SK-N-SH (cell line): ENCODE measurements around the gene CMC2. TPM values are rescaled to one million over a fixed set of nuclear protein-coding genes. Genes with fewer than 3 reads are reported as not detected.

ENCODE experiments used
- CTCF ChIA-PET: fragments of 300-600, 350-600 bp; formaldehyde crosslinking; extraction: SDS; loops from one replicate; lab custom pipeline; 2021; lab: Yijun Ruan, JAX
- POLR2A ChIA-PET: fragments of 350-600 bp; sonication (Branson Sonifier 250); formaldehyde crosslinking; extraction: SDS; loops from one replicate; lab custom pipeline; 2020; ENCODE audit warnings: antibody characterized with exemption, inconsistent platforms; lab: Yijun Ruan, JAX
- DNase-seq: peaks from one replicate; pipeline ENCODE4 v3.0.0; 2012
- H2AFZ ChIP-seq: fragments of 200-600 bp; sonication (generic); 2 replicates; pipeline ENCODE4 v1.8.1; 2016; ENCODE audit warnings: antibody characterized with exemption, mild to moderate bottlenecking, low read depth
- H3F3A ChIP-seq: fragments of 200-600 bp; sonication (generic); replicated peaks from 2 replicates; pipeline ENCODE3; 2016; ENCODE audit warnings: antibody characterized with exemption, mild to moderate bottlenecking; ENCODE audit not compliant: insufficient read depth
- H3K27ac ChIP-seq, 2 experiments: fragments of 200-500 bp in 1 of 2; fragments of 200-600 bp in 1 of 2; sonication (Bioruptor generic) in 1 of 2; sonication (generic), shearing (Covaris generic) in 1 of 2; 2 replicates each; pipeline versions ENCODE4 v1.5.1 to v1.6.1; 2014 to 2016; ENCODE audit warnings: low read depth in 2 of 2, inconsistent platforms in 1 of 2, low read length in 1 of 2, mild to moderate bottlenecking in 1 of 2, mixed read lengths in 1 of 2
- H3K27me3 ChIP-seq: fragments of 200-600 bp; sonication (generic), shearing (Covaris generic); 2 replicates; pipeline ENCODE4 v1.6.1; 2016; ENCODE audit warnings: mixed run types; ENCODE audit not compliant: insufficient read depth
- H3K36me3 ChIP-seq, 2 experiments: fragments of 200-500 bp in 1 of 2; fragments of 200-600 bp in 1 of 2; sonication (Bioruptor generic) in 1 of 2; sonication (generic) in 1 of 2; replicated peaks in 1 of 2; 2 replicates each; pipeline versions ENCODE3 to v1.5.1; 2014 to 2016; ENCODE audit warnings: low read length in 1 of 2, mild to moderate bottlenecking in 1 of 2; ENCODE audit not compliant: insufficient read depth in 2 of 2, control insufficient read depth in 1 of 2
- H3K4me1 ChIP-seq, 2 experiments: fragments of 200-500 bp in 1 of 2; fragments of 200-600 bp in 1 of 2; sonication (Bioruptor generic) in 1 of 2; sonication (generic), shearing (Covaris generic) in 1 of 2; 2 replicates each; pipeline versions ENCODE4 v1.5.1 to v1.6.1; 2014 to 2016; ENCODE audit warnings: low read depth in 1 of 2, low read length in 1 of 2, mixed run types in 1 of 2; ENCODE audit not compliant: insufficient read depth in 2 of 2, control insufficient read depth in 1 of 2
- H3K4me2 ChIP-seq: fragments of 200-600 bp; sonication (generic), shearing (Covaris generic); 2 replicates; pipeline ENCODE4 v1.6.1; 2017; ENCODE audit warnings: mixed run types
- H3K4me3 ChIP-seq, 2 experiments: fragments of 200-500 bp in 1 of 2; fragments of 200-600 bp in 1 of 2; sonication (Bioruptor generic) in 1 of 2; sonication (generic), shearing (Covaris generic) in 1 of 2; 2 replicates each; pipeline versions ENCODE4 v1.5.1 to v1.8.1; 2014 to 2016; ENCODE audit warnings: low read depth in 2 of 2, inconsistent platforms in 1 of 2, low read length in 1 of 2, mild to moderate bottlenecking in 1 of 2, mixed read lengths in 1 of 2, moderate library complexity in 1 of 2
- H3K79me2 ChIP-seq: fragments of 200-600 bp; sonication (generic); 2 replicates; pipeline ENCODE4 v1.8.1; 2017; ENCODE audit warnings: mild to moderate bottlenecking; ENCODE audit not compliant: insufficient read depth
- H3K9ac ChIP-seq: fragments of 200-600 bp; sonication (generic); 2 replicates; pipeline ENCODE4 v1.6.1; 2017; ENCODE audit warnings: mixed run types
- H3K9me2 ChIP-seq: fragments of 200-600 bp; sonication (generic); 2 replicates; pipeline ENCODE4 v1.6.1; 2017; ENCODE audit warnings: mixed run types
- H3K9me3 ChIP-seq: fragments of 200-600 bp; sonication (generic); 2 replicates; pipeline ENCODE4 v1.6.1; 2017; ENCODE audit warnings: mixed run types, mild to moderate bottlenecking, moderate library complexity
- H4K20me1 ChIP-seq: fragments of 200-600 bp; sonication (generic); 2 replicates; pipeline ENCODE4 v1.6.1; 2017; ENCODE audit warnings: mild to moderate bottlenecking, mixed run types; ENCODE audit not compliant: insufficient read depth
- CHD2 ChIP-seq: fragments of 150-350 bp; IDR thresholded peaks from 2 replicates; pipeline ENCODE4 v1.6.1; 2018; ENCODE audit warnings: low read length; ENCODE audit not compliant: partially characterized antibody
- EP300 ChIP-seq, 2 experiments: IDR thresholded peaks; 2 replicates each; pipeline versions ENCODE4 v1.4.0 to v1.6.1; 2012; ENCODE audit warnings: borderline replicate concordance in 1 of 2, low read depth in 1 of 2, low read length in 1 of 2
- NFIC ChIP-seq: IDR thresholded peaks from 2 replicates; pipeline ENCODE4 v1.4.0; 2012; ENCODE audit warnings: borderline replicate concordance
- RAD21 ChIP-seq: IDR thresholded peaks from 2 replicates; pipeline ENCODE4 v1.6.1; 2012; ENCODE audit warnings: mild to moderate bottlenecking, low read length
- REST ChIP-seq: IDR thresholded peaks from 2 replicates; pipeline ENCODE4 v1.6.1; 2012; ENCODE audit warnings: mild to moderate bottlenecking, low read depth, low read length, moderate library complexity
- TAF1 ChIP-seq: IDR thresholded peaks from 2 replicates; pipeline ENCODE4 v1.6.1; 2012; ENCODE audit warnings: low read depth, mild to moderate bottlenecking, low read length, moderate library complexity, borderline replicate concordance
- WGBS: methylation state at CpG from one replicate; pipeline ENCODE4 v1.1.6; 2017; ENCODE audit warnings: low lambda C conversion rate; 5-methylcytosine and 5-hydroxymethylcytosine counted together
- polyA plus RNA-seq, 3 experiments: library from polyadenylated mRNA; depleted of rRNA; stranded (reverse); fragments of >200 nt; gene quantifications; 2 replicates each; pipeline ENCODE4 v1.2.3, GENCODE V29; 2012

CMC2 gene
- polyA plus RNA-seq, 1 of the 3 experiments (the other 2 are of a cell fraction) = 135 TPM

- ChIA-PET POLR2A (no interaction called here), CTCF (interaction anchor here (0.8 to 1.9 kb wide), 2 partner anchors 20 to 732 kb away, joined by 3 to 5 read pairs; no protein-coding TSS in a partner anchor)
- H3K9ac ChIP-seq = no peak overlapping the region
- peaks cover 14% of the 10 kb centered on the region for H3F3A ChIP-seq
- peaks cover 19% of the 10 kb centered on the region; the same call in 1 of the 2 replicates for H4K20me1 ChIP-seq
- no peak overlapping the region for H2AFZ ChIP-seq
- no peak overlapping the region for H3K4me2 ChIP-seq
- no peaks in the 10 kb centered on the region for H3K27me3 ChIP-seq
- 96% methylated on average over 7 of the region's 7 CpGs for WGBS
- TF ChIP-seq CHD2 = no peak
- H3K79me2 ChIP-seq = peaks cover 96% of the 10 kb centered on the region
- peaks cover 0 to 4% of the 10 kb centered on the region in 2 experiments; a peak in 2 of 4 replicates for H3K4me1 ChIP-seq
- no peak overlapping the region for H3K4me3 ChIP-seq
- peaks cover 0 to 4% of the 10 kb centered on the region in 2 experiments for H3K36me3 ChIP-seq
- H3K9me2 ChIP-seq = no peaks in the 10 kb centered on the region
- no peak for DNase-seq
- H3K9me3 ChIP-seq = no peaks in the 10 kb centered on the region
- no peak overlapping the region for H3K27ac ChIP-seq
Observed at GRCh38 chr16:80997964-80998620, 8.6 kb downstream of the CMC2 start.

GRCh38 chr16:80997139-80997798, 9.4 kb downstream of the CMC2 start:
- H3K9me3 ChIP-seq = no peaks in the 10 kb centered on the region
- peak overlapping the region; percentile 26; the same call in 1 of the 2 replicates for H3K4me2 ChIP-seq
- H3K9ac ChIP-seq = no peak overlapping the region
- H3K9me2 ChIP-seq = no peaks in the 10 kb centered on the region
- POLR2A ChIA-PET = no interaction called here
- H3K4me1 ChIP-seq = peaks cover 0 to 11% of the 10 kb centered on the region in 2 experiments; a peak in 2 of 4 replicates
- TF ChIP-seq REST (no peak), NFIC (no peak), TAF1 (no peak), RAD21 (no peak), EP300 (IDR thresholded peaks at IDR 0.05; ENCODE audit: borderline replicate concordance in 1 of 2, low read depth in 1 of 2, low read length in 1 of 2) (no peak)
- TF ChIP-seq, all 33 proteins: peak for 0
- H2AFZ ChIP-seq = no peak overlapping the region
- H3K27me3 ChIP-seq = no peaks in the 10 kb centered on the region
- CTCF ChIA-PET = interaction anchor here (0.7 to 1.9 kb wide), 3 partner anchors 7 to 733 kb away, joined by 3 to 5 read pairs (median 4); no protein-coding TSS in a partner anchor
- DNase-seq = no peak
- H4K20me1 ChIP-seq = peaks cover 14% of the 10 kb centered on the region; the same call in 1 of the 2 replicates
- H3K4me3 ChIP-seq = no peak overlapping the region
- peak overlapping the region; percentile 3 to 29; a peak in 1 of 4 replicates for H3K27ac ChIP-seq
- peaks cover 0 to 4% of the 10 kb centered on the region in 2 experiments for H3K36me3 ChIP-seq
- 58% methylated on average over 9 of the region's 9 CpGs for WGBS
- H3K79me2 ChIP-seq = peaks cover 96% of the 10 kb centered on the region
- peaks cover 22% of the 10 kb centered on the region for H3F3A ChIP-seq
